NT2/D1 (cell line): Measurements from ENCODE around the gene CACNA1C.

Source experiments
- YY1 ChIP-seq: IDR thresholded peaks from 2 replicates; pipeline ENCODE4 v1.6.1; 2011; ENCODE audit not compliant: insufficient read length, insufficient read depth
- ZNF274 ChIP-seq: IDR thresholded peaks from 2 replicates; pipeline ENCODE4 v1.6.1; 2011; ENCODE audit warnings: mild to moderate bottlenecking, low read depth, low read length

- TF ChIP-seq ZNF274 (no peak), YY1 (no peak)
Observed at GRCh38 chr12:2633825-2634200, 581.0 kb downstream of the CACNA1C start.
